H1 (cell line): Measurements from ENCODE around the gene GFRA4. TPM values are rescaled to one million over a fixed set of nuclear protein-coding genes. Genes with fewer than 3 reads are reported as not detected.

Experiments used
- CTCF ChIA-PET: fragments of 300-600 bp; sonication (Branson Sonifier 250); formaldehyde crosslinking; loops from one replicate; lab custom pipeline; 2021; ENCODE audit not compliant: partially characterized antibody; lab: Charles Lee
- POLR2A ChIA-PET: fragments of 300-600 bp; sonication (Branson Sonifier 250); formaldehyde crosslinking; loops from one replicate; lab custom pipeline; 2021; ENCODE audit warnings: inconsistent platforms; ENCODE audit not compliant: partially characterized antibody; lab: Charles Lee
- DNase-seq, 2 experiments: peaks; one replicate each; pipeline versions ENCODE4 v3.0.0 to v3.0.0-alpha.2; 2010 to 2022; ENCODE audit warnings: low spot score in 2 of 2, low read depth in 1 of 2, mixed read lengths in 1 of 2
- FAIRE-seq: peaks from 2 replicates; lab custom pipeline; 2011; peaks lifted over from hg19 to GRCh38; lab: Jason Lieb, UNC
- H2AFZ ChIP-seq: 2 replicates; pipeline ENCODE4 v1.8.1; 2012; ENCODE audit warnings: low read length, inconsistent platforms
- H2AK5ac ChIP-seq: 2 replicates; pipeline ENCODE4 v1.6.1; 2013; ENCODE audit warnings: low read depth, low read length
- H2BK120ac ChIP-seq: replicated peaks from 2 replicates; pipeline ENCODE3; 2013; ENCODE audit warnings: low read depth, low read length, inconsistent platforms
- H2BK12ac ChIP-seq: 2 replicates; pipeline ENCODE4 v1.6.1; 2013; ENCODE audit warnings: low read depth, low read length
- H2BK15ac ChIP-seq: 2 replicates; pipeline ENCODE4 v1.6.1; 2013; ENCODE audit warnings: low read length
- H2BK20ac ChIP-seq: 2 replicates; pipeline ENCODE4 v1.6.1; 2013; ENCODE audit warnings: low read length
- H2BK5ac ChIP-seq: 2 replicates; pipeline ENCODE4 v1.6.1; 2013; ENCODE audit warnings: low read depth, low read length
- H3K14ac ChIP-seq: 2 replicates; pipeline ENCODE4 v1.6.1; 2013; ENCODE audit warnings: inconsistent platforms; ENCODE audit not compliant: insufficient read length
- H3K18ac ChIP-seq: 2 replicates; pipeline ENCODE4 v1.6.1; 2013; ENCODE audit warnings: low read length; ENCODE audit errors: extremely low read depth
- H3K23ac ChIP-seq: 2 replicates; pipeline ENCODE4 v1.6.1; 2013; ENCODE audit warnings: inconsistent platforms; ENCODE audit not compliant: insufficient read length
- H3K23me2 ChIP-seq: 2 replicates; pipeline ENCODE4 v1.6.1; 2013; ENCODE audit warnings: low read depth, low read length
- H3K27ac ChIP-seq: 2 replicates; pipeline ENCODE4 v1.6.1; 2011; ENCODE audit warnings: low read depth, low read length, inconsistent platforms
- H3K27me3 ChIP-seq, 4 experiments: replicated peaks in 1 of 4; 1 replicate in 1 of 4; 2 replicates in 3 of 4; pipeline versions ENCODE4 v1.6.1 to v1.8.1; 2011 to 2013; ENCODE audit warnings: low read length in 3 of 4, mild to moderate bottlenecking in 3 of 4, inconsistent platforms in 2 of 4, mixed read lengths in 2 of 4, moderate library complexity in 1 of 4; ENCODE audit not compliant: control insufficient read depth in 3 of 4, insufficient read depth in 3 of 4; ENCODE audit errors: extremely low read depth in 1 of 4
- H3K36me3 ChIP-seq, 4 experiments: 2 replicates each; pipeline versions ENCODE4 v1.6.1 to v1.8.1; 2011 to 2013; ENCODE audit warnings: mild to moderate bottlenecking in 4 of 4, low read length in 3 of 4, moderate library complexity in 2 of 4, control low read depth in 1 of 4, inconsistent platforms in 1 of 4; ENCODE audit not compliant: insufficient read depth in 4 of 4, control insufficient read depth in 2 of 4
- H3K4ac ChIP-seq: replicated peaks from 2 replicates; pipeline ENCODE3; 2013; ENCODE audit warnings: low read length, low read depth, mixed read lengths, inconsistent platforms; ENCODE audit not compliant: insufficient read length
- H3K4me1 ChIP-seq, 4 experiments: replicated peaks in 1 of 4; 1 replicate in 1 of 4; 2 replicates in 3 of 4; pipeline versions ENCODE4 v1.6.1 to v1.8.1; 2011 to 2013; ENCODE audit warnings: low read length in 3 of 4, inconsistent platforms in 2 of 4, mixed read lengths in 1 of 4; ENCODE audit not compliant: insufficient read depth in 4 of 4, control insufficient read depth in 3 of 4
- H3K4me2 ChIP-seq, 2 experiments: 2 replicates each; pipeline versions ENCODE4 v1.6.1 to v1.8.1; 2011 to 2013; ENCODE audit warnings: low read depth in 2 of 2, low read length in 2 of 2, control low read depth in 1 of 2, inconsistent platforms in 1 of 2, mild to moderate bottlenecking in 1 of 2; ENCODE audit not compliant: insufficient read depth in 1 of 2
- H3K4me3 ChIP-seq, 4 experiments: fragments of 200-600, 300-600 bp in 1 of 4; sonication (generic), shearing (Covaris generic), sonication (Bioruptor Twin) in 1 of 4; 2 replicates each; pipeline versions ENCODE4 v1.5.1 to v1.8.1; 2011 to 2016; ENCODE audit warnings: low read length in 4 of 4, low read depth in 3 of 4, control low read depth in 2 of 4, inconsistent platforms in 2 of 4, mild to moderate bottlenecking in 2 of 4, mixed read lengths in 1 of 4, moderate library complexity in 1 of 4; ENCODE audit not compliant: insufficient read depth in 2 of 4; ENCODE audit errors: extremely low read depth in 1 of 4
- H3K56ac ChIP-seq: replicated peaks from 2 replicates; pipeline ENCODE3; 2013; ENCODE audit warnings: low read depth, mild to moderate bottlenecking, mixed read lengths, low read length, inconsistent platforms; ENCODE audit not compliant: insufficient read length
- H3K79me1 ChIP-seq: 2 replicates; pipeline ENCODE4 v1.6.1; 2013; ENCODE audit warnings: low read depth, low read length, control low read depth
- H3K79me2 ChIP-seq, 2 experiments: 2 replicates each; pipeline versions ENCODE4 v1.6.1 to v1.8.1; 2012 to 2013; ENCODE audit warnings: low read length in 2 of 2, mild to moderate bottlenecking in 2 of 2, inconsistent platforms in 1 of 2; ENCODE audit not compliant: insufficient read depth in 2 of 2, control insufficient read depth in 1 of 2
- H3K9ac ChIP-seq, 4 experiments: replicated peaks in 1 of 4; 1 replicate in 1 of 4; 2 replicates in 3 of 4; pipeline versions ENCODE4 v1.6.1 to v1.8.1; 2011 to 2013; ENCODE audit warnings: low read depth in 3 of 4, low read length in 3 of 4, control low read depth in 2 of 4, mild to moderate bottlenecking in 2 of 4, moderate library complexity in 2 of 4, inconsistent platforms in 1 of 4; ENCODE audit errors: extremely low read depth in 1 of 4
- H3K9me3 ChIP-seq, 2 experiments: 2 replicates each; pipeline versions ENCODE4 v1.6.1 to v1.8.1; 2012 to 2013; ENCODE audit warnings: mild to moderate bottlenecking in 2 of 2, moderate library complexity in 2 of 2, control low read depth in 1 of 2, inconsistent platforms in 1 of 2, low read depth in 1 of 2, low read length in 1 of 2, mixed read lengths in 1 of 2; ENCODE audit not compliant: insufficient read depth in 2 of 2
- H4K20me1 ChIP-seq, 2 experiments: replicated peaks in 1 of 2; 2 replicates each; pipeline versions ENCODE3 to v1.8.1; 2011 to 2013; ENCODE audit warnings: inconsistent platforms in 2 of 2, low read length in 2 of 2, mild to moderate bottlenecking in 1 of 2; ENCODE audit not compliant: insufficient read depth in 2 of 2, control insufficient read depth in 1 of 2
- H4K5ac ChIP-seq: 2 replicates; pipeline ENCODE4 v1.6.1; 2013; ENCODE audit warnings: low read length, low read depth, mixed read lengths, inconsistent platforms; ENCODE audit not compliant: insufficient read length
- H4K8ac ChIP-seq: 2 replicates; pipeline ENCODE4 v1.8.0; 2013; ENCODE audit warnings: mild to moderate bottlenecking, moderate library complexity, low read length, inconsistent platforms; ENCODE audit not compliant: insufficient read depth; ENCODE audit errors: extremely low read depth
- H4K91ac ChIP-seq: replicated peaks from 2 replicates; pipeline ENCODE3; 2013; ENCODE audit warnings: low read length, mixed read lengths, inconsistent platforms; ENCODE audit not compliant: insufficient read length
- BACH1 ChIP-seq: IDR thresholded peaks from 2 replicates; pipeline ENCODE4 v1.6.1; 2012; ENCODE audit warnings: low read length, improper control_type of control experiment
- EP300 ChIP-seq, 2 experiments: IDR thresholded peaks; 1 replicate in 1 of 2; 2 replicates in 1 of 2; pipeline ENCODE4 v1.6.1; 2011 to 2012; ENCODE audit warnings: low read depth in 2 of 2, low read length in 2 of 2, mild to moderate bottlenecking in 2 of 2, borderline replicate concordance in 1 of 2, inconsistent platforms in 1 of 2, moderate library complexity in 1 of 2
- RAD21 ChIP-seq, 2 experiments: IDR thresholded peaks in 1 of 2; conservative IDR thresholded peaks in 1 of 2; 2 replicates each; pipeline ENCODE4 v1.6.1; 2011; ENCODE audit warnings: low read depth in 2 of 2, low read length in 2 of 2, improper control_type of control experiment in 1 of 2, inconsistent platforms in 1 of 2, mild to moderate bottlenecking in 1 of 2, moderate library complexity in 1 of 2
- WGBS, 2 experiments: shearing (Covaris generic) in 1 of 2; methylation state at CpG; one replicate each; pipeline versions ENCODE4 v1.1.6 to v1.1.7; 2013 to 2015; ENCODE audit warnings: low lambda C conversion rate in 2 of 2, mixed read lengths in 2 of 2, inconsistent platforms in 1 of 2, low coverage in 1 of 2, missing lambda C conversion rate in 1 of 2; ENCODE audit not compliant: insufficient replicate concordance in 2 of 2, insufficient coverage in 1 of 2, insufficient read length in 1 of 2; ENCODE audit errors: extremely low coverage in 1 of 2, missing lambda C conversion rate in 1 of 2; 5-methylcytosine and 5-hydroxymethylcytosine counted together
- polyA plus RNA-seq, 7 experiments: library from polyadenylated mRNA; depleted of rRNA in 3 of 7; stranded (reverse) in 5 of 7; unstranded in 2 of 7; fragments of >200 nt in 5 of 7; fragments of 200-250 nt in 2 of 7; gene quantifications; 1 replicate in 5 of 7; 2 replicates in 1 of 7; 4 replicates in 1 of 7; pipeline versions ENCODE4 v1.2.1 to v1.2.3, GENCODE V29; 2011 to 2013; ENCODE audit warnings: missing spikeins in 2 of 7, mixed read lengths in 2 of 7
- total RNA-seq: library from RNA; stranded (reverse); fragmentation: NEBNext Ultra II Directional; extraction: Animal tissue kit (Norgen Biotek cat#: 25700); gene quantifications from 2 replicates; pipeline ENCODE4 v1.2.1, GENCODE V29; 2021

The GFRA4 gene
- total and polyA plus RNA-seq, 2 of the 8 experiments (the other 6 are each of a cell fraction or from before 2014, with no cell fraction given), result 0.05 TPM; not detected in 1

DNA sequence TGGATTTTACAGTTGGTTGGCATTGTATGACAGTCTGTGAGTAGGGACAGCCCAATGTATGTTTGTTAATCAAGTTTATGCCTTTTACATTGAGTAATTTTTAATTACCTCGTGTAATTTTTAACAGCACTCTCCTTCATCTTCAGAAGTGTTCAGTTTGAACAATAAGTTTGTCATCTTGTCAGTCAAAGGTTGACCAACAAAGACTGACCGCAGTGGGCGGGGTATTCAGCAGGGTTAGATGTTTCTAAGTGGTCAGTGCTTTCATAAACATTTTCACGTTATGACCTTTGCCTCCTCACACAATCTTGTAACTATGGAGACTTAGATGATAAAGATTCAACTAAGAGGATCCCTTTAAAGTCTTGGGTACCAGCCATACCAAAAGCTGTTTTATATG, 40.8 kb downstream of the GFRA4 start:
- Histone ChIP-seq H4K91ac (no peak overlapping the region), H3K9ac (no peak overlapping the region), H3K4me1 (no peaks in the 10 kb centered on the region), H4K20me1 (no peaks in the 10 kb centered on the region), H3K27me3 (no peaks in the 10 kb centered on the region), H3K27ac (no peak overlapping the region), H2BK20ac (no peak overlapping the region), H3K36me3 (no peaks in the 10 kb centered on the region), H2BK120ac (no peak overlapping the region), H2BK12ac (no peak overlapping the region), H3K4ac (no peak overlapping the region), H2BK15ac (no peak overlapping the region), H3K56ac (no peak overlapping the region), H3K79me2 (no peaks in the 10 kb centered on the region), H2AK5ac (no peak overlapping the region), H3K4me3 (no peak overlapping the region), H3K23me2 (no peaks in the 10 kb centered on the region), H4K8ac (no peak overlapping the region), H3K14ac (no peak overlapping the region), H4K5ac (no peak overlapping the region), H3K23ac (no peak overlapping the region), H3K9me3 (no peaks in the 10 kb centered on the region), H3K4me2 (no peak overlapping the region), H3K79me1 (no peaks in the 10 kb centered on the region), H3K18ac (no peak overlapping the region), H2AFZ (no peak overlapping the region), H2BK5ac (no peak overlapping the region)
- DNase-seq (no peak), FAIRE-seq (no peak)
- no peak for TF ChIP-seq RAD21 (IDR thresholded peaks at IDR 0.05 in 1 of 2, conservative IDR thresholded peaks at IDR 0.05 in 1 of 2; ENCODE audit: low read depth in 2 of 2, low read length in 2 of 2)
- no peak for TF ChIP-seq BACH1
- no peak for TF ChIP-seq EP300 (IDR thresholded peaks at IDR 0.05; ENCODE audit: borderline replicate concordance in 1 of 2, low read depth in 2 of 2, low read length in 2 of 2)
- 89% methylated on average over 4 of the region's 4 CpGs; no CpG with 5 or more reads in 1 of the 2 experiments for WGBS, 2 experiments
- CTCF ChIA-PET, result interaction anchor here (2.8 kb wide), 1 partner anchor 8 kb away, joined by 10 read pairs; no protein-coding TSS in a partner anchor
- POLR2A ChIA-PET, result no interaction called here
